HG03432 (cell line): ENCODE measurements around the gene PDZK1IP1.
"Not testable (repeated sequence)": the region's sequence is repeated elsewhere in the genome, so short reads cannot be mapped to it uniquely, and the experiment has no call there.

Experiments used
- ATAC-seq: cut with Tn5 transposase; IDR thresholded peaks from one replicate; pipeline ENCODE4 v1.9.1; 2021; ENCODE audit warnings: mild to moderate bottlenecking, moderate library complexity; ENCODE audit not compliant: unreplicated experiment

PDZK1IP1 gene

DNA sequence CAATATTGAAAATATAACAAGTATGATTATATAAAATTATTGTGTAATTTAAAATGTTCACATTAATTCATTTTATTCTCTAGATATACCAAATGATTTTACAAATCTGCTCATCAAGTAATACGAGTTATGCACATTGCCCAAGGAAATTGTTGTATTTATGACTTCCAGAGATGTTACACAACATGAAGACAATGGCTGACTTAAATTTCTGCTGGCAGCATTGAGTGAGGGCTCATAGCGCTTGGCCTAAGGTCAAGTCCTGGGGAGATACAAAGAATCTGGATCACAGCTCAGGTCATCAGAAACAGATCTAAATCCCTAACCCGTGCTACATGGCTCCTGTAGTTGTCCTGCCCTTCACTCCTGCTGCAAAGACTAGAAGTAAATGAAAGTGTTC lies 49.5 kb downstream of the PDZK1IP1 start:
- ATAC-seq: not testable (repeated sequence)

GRCh38 chr1:47137925-47138615 lies 51.8 kb downstream of the PDZK1IP1 start:
- no peak for ATAC-seq

DNA sequence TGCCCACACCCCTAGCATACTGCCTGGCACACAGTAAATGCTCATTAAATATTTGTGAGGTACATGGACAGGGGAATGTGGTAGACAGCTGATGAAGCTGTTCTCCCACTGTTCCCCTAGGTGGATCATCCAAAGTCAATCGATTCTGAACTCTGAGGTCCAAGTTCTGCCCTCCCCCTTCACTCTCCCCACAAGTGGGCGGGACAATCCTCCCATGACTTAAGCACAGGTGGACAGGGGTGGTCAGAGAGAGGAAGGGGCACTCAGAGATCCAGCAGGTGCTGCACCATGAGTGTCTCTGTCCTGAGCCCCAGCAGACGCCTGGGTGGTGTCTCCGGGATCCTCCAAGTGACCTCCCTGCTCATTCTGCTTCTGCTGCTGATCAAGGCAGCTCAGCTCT lies 52.6 kb downstream of the PDZK1IP1 start, which contains the start of gene CYP4A22:
TSS of gene CYP4A22 (plus strand) at position 244 of the 400 bp plus-strand sequence. CDS start at position 289, 45 bp downstream.
- ATAC-seq: no peak
